IMR-90 (cell line): Measurements from ENCODE around the gene CRYGN. TPM values are rescaled to one million over a fixed set of nuclear protein-coding genes. Genes with fewer than 3 reads are reported as not detected.

Experiments
- ATAC-seq: fragments of 200-7000 bp; cut with Tn5 transposase; 2 replicates; pipeline ENCODE4 v1.9.1; 2020; ENCODE audit warnings: low read depth, mild to moderate bottlenecking, moderate library complexity
- BruUV-seq: library from RNA; stranded (reverse); fragments of 400-500 nt; replicated peaks from 2 replicates; lab custom pipeline; 2021; lab: Mats Ljungman, UMichigan
- CTCF ChIA-PET: fragments of 300-600 bp; formaldehyde crosslinking; extraction: SDS; loops from one replicate; lab custom pipeline; 2021; ENCODE audit warnings: antibody characterized with exemption; lab: Yijun Ruan, JAX
- POLR2A ChIA-PET: fragments of 300-600 bp; sonication (Branson Sonifier 250); formaldehyde crosslinking; loops from one replicate; lab custom pipeline; 2022; ENCODE audit warnings: antibody characterized with exemption; ENCODE audit not compliant: unreplicated experiment; lab: Charles Lee
- DNase-seq: peaks from one replicate; pipeline ENCODE4 v3.0.0; 2013
- H2AFZ ChIP-seq: replicated peaks from 2 replicates; pipeline ENCODE3; 2013; ENCODE audit warnings: low read length, mild to moderate bottlenecking; ENCODE audit not compliant: poor library complexity
- H2AK5ac ChIP-seq: 2 replicates; pipeline ENCODE4 v1.6.1; 2013; ENCODE audit warnings: low read depth, low read length, inconsistent platforms
- H2AK9ac ChIP-seq: replicated peaks from 2 replicates; pipeline ENCODE3; 2013; ENCODE audit warnings: mild to moderate bottlenecking, low read depth, low read length, moderate library complexity; ENCODE audit not compliant: poor library complexity
- H2BK120ac ChIP-seq: 2 replicates; pipeline ENCODE4 v1.6.1; 2013; ENCODE audit warnings: low read depth, low read length, inconsistent platforms
- H2BK15ac ChIP-seq: 3 replicates; pipeline ENCODE4 v1.6.1; 2013; ENCODE audit warnings: low read depth, low read length, inconsistent platforms
- H2BK20ac ChIP-seq: 2 replicates; pipeline ENCODE4 v1.6.1; 2013; ENCODE audit warnings: low read depth, mild to moderate bottlenecking, inconsistent platforms, low read length, moderate library complexity
- H2BK5ac ChIP-seq: 2 replicates; pipeline ENCODE4 v1.6.1; 2013; ENCODE audit warnings: mild to moderate bottlenecking, low read depth, low read length, inconsistent platforms; ENCODE audit not compliant: poor library complexity, severe bottlenecking
- H3K14ac ChIP-seq: replicated peaks from 2 replicates; pipeline ENCODE4 v1.6.1; 2013; ENCODE audit warnings: low read depth, low read length, inconsistent platforms
- H3K18ac ChIP-seq: 2 replicates; pipeline ENCODE4 v1.6.1; 2013; ENCODE audit warnings: low read depth, low read length, control low read depth
- H3K23ac ChIP-seq: 2 replicates; pipeline ENCODE4 v1.6.1; 2013; ENCODE audit warnings: low read depth, low read length, inconsistent platforms
- H3K27ac ChIP-seq: 2 replicates; pipeline ENCODE4 v1.5.1; 2013; ENCODE audit warnings: mild to moderate bottlenecking, control low read depth, low read length; ENCODE audit not compliant: insufficient read depth
- H3K27me3 ChIP-seq: 2 replicates; pipeline ENCODE4 v1.6.1; 2013; ENCODE audit warnings: low read length; ENCODE audit not compliant: control insufficient read depth, insufficient read depth
- H3K36me3 ChIP-seq: 2 replicates; pipeline ENCODE4 v1.6.1; 2013; ENCODE audit warnings: low read length, mixed read lengths; ENCODE audit not compliant: control insufficient read depth, insufficient read depth
- H3K4ac ChIP-seq: 2 replicates; pipeline ENCODE4 v1.6.1; 2013; ENCODE audit warnings: low read depth, low read length, inconsistent platforms
- H3K4me1 ChIP-seq: 2 replicates; pipeline ENCODE4 v1.6.1; 2013; ENCODE audit warnings: low read length, mixed read lengths; ENCODE audit not compliant: control insufficient read depth, insufficient read depth
- H3K4me2 ChIP-seq: 2 replicates; pipeline ENCODE4 v1.6.1; 2013; ENCODE audit warnings: low read depth, mild to moderate bottlenecking, control low read depth, low read length, moderate library complexity
- H3K4me3 ChIP-seq: 2 replicates; pipeline ENCODE4 v1.5.1; 2013; ENCODE audit warnings: low read depth, mild to moderate bottlenecking, control low read depth, low read length, moderate library complexity; ENCODE audit not compliant: insufficient read depth
- H3K56ac ChIP-seq: 2 replicates; pipeline ENCODE4 v1.6.1; 2013; ENCODE audit warnings: low read length, inconsistent platforms; ENCODE audit not compliant: insufficient read depth; ENCODE audit errors: extremely low read depth
- H3K79me1 ChIP-seq, 2 experiments: 2 replicates each; pipeline ENCODE4 v1.6.1; 2013; ENCODE audit warnings: low read length in 2 of 2, inconsistent platforms in 1 of 2, low read depth in 1 of 2
- H3K9ac ChIP-seq: 2 replicates; pipeline ENCODE4 v1.6.1; 2013; ENCODE audit warnings: low read depth, low read length, control low read depth
- H3K9me1 ChIP-seq: 2 replicates; pipeline ENCODE4 v1.6.1; 2013; ENCODE audit warnings: low read length, inconsistent platforms; ENCODE audit not compliant: insufficient read depth
- H3K9me3 ChIP-seq: 2 replicates; pipeline ENCODE4 v1.6.1; 2013; ENCODE audit warnings: low read length; ENCODE audit not compliant: control insufficient read depth, insufficient read depth
- H4K20me1 ChIP-seq: 2 replicates; pipeline ENCODE4 v1.6.1; 2013; ENCODE audit warnings: low read length, inconsistent platforms; ENCODE audit not compliant: insufficient read depth
- H4K5ac ChIP-seq: 2 replicates; pipeline ENCODE4 v1.6.1; 2013; ENCODE audit warnings: mild to moderate bottlenecking, low read depth, low read length, control low read depth
- H4K8ac ChIP-seq, 2 experiments: 2 replicates each; pipeline ENCODE4 v1.6.1; 2013; ENCODE audit warnings: low read depth in 2 of 2, low read length in 2 of 2, control low read depth in 1 of 2, inconsistent platforms in 1 of 2
- H4K91ac ChIP-seq: 2 replicates; pipeline ENCODE4 v1.6.1; 2013; ENCODE audit warnings: low read depth, low read length, inconsistent platforms; ENCODE audit not compliant: insufficient read depth
- BHLHE40 ChIP-seq: fragments of 150-350 bp; IDR thresholded peaks from 2 replicates; pipeline ENCODE4 v1.6.1; 2016; ENCODE audit warnings: mild to moderate bottlenecking, low read depth, low read length
- CEBPB ChIP-seq: IDR thresholded peaks from 2 replicates; pipeline ENCODE4 v1.6.1; 2012; ENCODE audit warnings: low read depth, low read length, improper control_type of control experiment
- CHD1 ChIP-seq: IDR thresholded peaks from 2 replicates; pipeline ENCODE4 v1.6.1; 2012; ENCODE audit warnings: low read depth, low read length, improper control_type of control experiment
- CTCF ChIP-seq: conservative IDR thresholded peaks from 2 replicates; pipeline ENCODE4 v1.5.1; 2012; ENCODE audit warnings: mild to moderate bottlenecking, low read depth, low read length, improper control_type of control experiment
- ELK1 ChIP-seq: fragments of 150-350 bp; IDR thresholded peaks from 2 replicates; pipeline ENCODE4 v1.6.1; 2016; ENCODE audit warnings: low read depth, mild to moderate bottlenecking, low read length, moderate library complexity, borderline replicate concordance
- FOS ChIP-seq: fragments of 150-350 bp; IDR thresholded peaks from 2 replicates; pipeline ENCODE4 v1.6.1; 2016; ENCODE audit warnings: low read depth, low read length
- MAFK ChIP-seq: IDR thresholded peaks from 2 replicates; pipeline ENCODE4 v1.6.1; 2012; ENCODE audit warnings: low read depth, low read length, improper control_type of control experiment
- MAZ ChIP-seq: IDR thresholded peaks from 2 replicates; pipeline ENCODE4 v1.6.1; 2012; ENCODE audit warnings: low read depth, mild to moderate bottlenecking, low read length, improper control_type of control experiment, moderate library complexity, borderline replicate concordance
- MXI1 ChIP-seq: IDR thresholded peaks from 2 replicates; pipeline ENCODE4 v1.6.1; 2012; ENCODE audit warnings: low read depth, mild to moderate bottlenecking, low read length, moderate library complexity, borderline replicate concordance
- NFE2L2 ChIP-seq: fragments of 150-350 bp; IDR thresholded peaks from 2 replicates; pipeline ENCODE4 v1.6.1; 2016; ENCODE audit warnings: low read depth, mild to moderate bottlenecking, low read length
- RAD21 ChIP-seq: IDR thresholded peaks from 2 replicates; pipeline ENCODE4 v1.6.1; 2012; ENCODE audit warnings: low read length, improper control_type of control experiment
- RCOR1 ChIP-seq: IDR thresholded peaks from 2 replicates; pipeline ENCODE4 v1.6.1; 2012; ENCODE audit warnings: mild to moderate bottlenecking, low read length, improper control_type of control experiment; ENCODE audit not compliant: insufficient replicate concordance
- RFX5 ChIP-seq: IDR thresholded peaks from 2 replicates; pipeline ENCODE4 v1.8.0; 2012; ENCODE audit warnings: low read depth, mild to moderate bottlenecking, low read length, moderate library complexity
- SMC3 ChIP-seq: fragments of 150-350 bp; IDR thresholded peaks from 2 replicates; pipeline ENCODE4 v1.6.1; 2016; ENCODE audit warnings: low read depth, mild to moderate bottlenecking, antibody characterized with exemption, low read length, moderate library complexity
- USF2 ChIP-seq: fragments of 150-350 bp; IDR thresholded peaks from 2 replicates; pipeline ENCODE4 v1.6.1; 2017; ENCODE audit warnings: mild to moderate bottlenecking, antibody characterized with exemption, low read length, low read depth
- WGBS, 2 experiments: methylation state at CpG; one replicate each; pipeline versions ENCODE4 v1.1.5 to v1.1.7; 2013; ENCODE audit warnings: missing lambda C conversion rate in 2 of 2; ENCODE audit not compliant: insufficient read length in 1 of 2; ENCODE audit errors: extremely low coverage in 2 of 2; 5-methylcytosine and 5-hydroxymethylcytosine counted together
- dilution Hi-C: fragments of 300-500 bp; cut with HindIII; formaldehyde crosslinking; loops from one replicate; pipeline ENCODE4 v1.14.3; 2018; ENCODE audit warnings: low sequenced_read_pairs; ENCODE audit not compliant: unreplicated experiment
- in situ Hi-C: fragments of 300-500 bp; cut with MboI; formaldehyde crosslinking; loops from 3 replicates; pipeline ENCODE4 v1.14.3; 2019; ENCODE audit warnings: low sequenced_read_pairs, inconsistent platforms, mixed read lengths
- intact Hi-C: fragments of 100-400 bp; cut with micrococcal nuclease; formaldehyde crosslinking; loops from 2 replicates; pipeline ENCODE4 v1.10.0; 2022
- polyA plus RNA-seq, 3 experiments: library from polyadenylated mRNA; depleted of rRNA; stranded (reverse); fragments of >200 nt; gene quantifications; 2 replicates each; pipeline ENCODE4 v1.2.3, GENCODE V29; 2012; ENCODE audit warnings: low replicate concordance in 1 of 3
- total RNA-seq: library from RNA; depleted of rRNA; stranded (reverse); fragments of >200 nt; gene quantifications from 2 replicates; pipeline ENCODE4 v1.2.3, GENCODE V29; 2012

Gene CRYGN
- total and polyA plus RNA-seq, 2 of the 4 experiments (the other 2 are of a cell fraction) = not detected

GRCh38 chr7:151412318-151412717 lies 27.6 kb downstream of the CRYGN start:
- Histone ChIP-seq H4K20me1 (no peaks in the 10 kb centered on the region), H3K23ac (no peak overlapping the region), H3K4me2 (no peak overlapping the region), H4K8ac (no peak overlapping the region), H3K56ac (no peak overlapping the region), H3K27me3 (peaks cover 70% of the 10 kb centered on the region), H4K5ac (no peak overlapping the region), H4K91ac (no peak overlapping the region), H3K9me1 (0 out of 2 replicates have a peak, but pooled peaks cover 3% of the 10 kb centered on the region), H3K27ac (no peak overlapping the region), H3K14ac (no peak overlapping the region), H3K9me3 (no peaks in the 10 kb centered on the region; the same call in 1 of the 2 replicates), H3K9ac (no peak overlapping the region), H2AK9ac (no peak overlapping the region), H2BK120ac (no peak overlapping the region), H3K36me3 (no peaks in the 10 kb centered on the region), H2BK20ac (no peak overlapping the region), H3K18ac (no peak overlapping the region), H3K4me3 (no peak overlapping the region), H3K4me1 (no peaks in the 10 kb centered on the region; the same call in 1 of the 2 replicates), H3K4ac (no peak overlapping the region), H2BK5ac (no peak overlapping the region), H2AK5ac (no peak overlapping the region), H3K79me1 (no peaks in the 10 kb centered on the region), H2AFZ (no peak overlapping the region), H2BK15ac (no peak overlapping the region)
- no TSS peak for BruUV-seq
- ChIA-PET POLR2A (interaction anchor here (0.7 kb wide), 2 partner anchors 10 to 31 kb away, joined by 5 read pairs; no protein-coding TSS in a partner anchor), CTCF (no interaction called here)
- in situ Hi-C loops (no loop called here), intact Hi-C loops (no loop called here), dilution Hi-C loops (no loop called here)
- DNase-seq = no peak
- no CpG with 5 or more reads among the region's 4 CpGs for WGBS, 2 experiments
- ATAC-seq = no peak
- TF ChIP-seq USF2 (no peak), BHLHE40 (no peak), MAZ (no peak), CHD1 (no peak), CTCF (no peak), MAFK (no peak), SMC3 (no peak), RAD21 (no peak), CEBPB (no peak), FOS (no peak), RCOR1 (no peak), MXI1 (no peak), ELK1 (no peak), NFE2L2 (no peak), RFX5 (no peak)
